Fibroblast of skin of right biceps (primary cell): ENCODE results near the gene TARBP2.
"Not testable (repeated sequence)": the region's sequence is repeated elsewhere in the genome, so short reads cannot be mapped to it uniquely, and the experiment has no call there.

Experiments
- DNase-seq: peaks from one replicate; pipeline ENCODE4 v3.0.0-alpha.2; 2013

TARBP2 gene

DNA sequence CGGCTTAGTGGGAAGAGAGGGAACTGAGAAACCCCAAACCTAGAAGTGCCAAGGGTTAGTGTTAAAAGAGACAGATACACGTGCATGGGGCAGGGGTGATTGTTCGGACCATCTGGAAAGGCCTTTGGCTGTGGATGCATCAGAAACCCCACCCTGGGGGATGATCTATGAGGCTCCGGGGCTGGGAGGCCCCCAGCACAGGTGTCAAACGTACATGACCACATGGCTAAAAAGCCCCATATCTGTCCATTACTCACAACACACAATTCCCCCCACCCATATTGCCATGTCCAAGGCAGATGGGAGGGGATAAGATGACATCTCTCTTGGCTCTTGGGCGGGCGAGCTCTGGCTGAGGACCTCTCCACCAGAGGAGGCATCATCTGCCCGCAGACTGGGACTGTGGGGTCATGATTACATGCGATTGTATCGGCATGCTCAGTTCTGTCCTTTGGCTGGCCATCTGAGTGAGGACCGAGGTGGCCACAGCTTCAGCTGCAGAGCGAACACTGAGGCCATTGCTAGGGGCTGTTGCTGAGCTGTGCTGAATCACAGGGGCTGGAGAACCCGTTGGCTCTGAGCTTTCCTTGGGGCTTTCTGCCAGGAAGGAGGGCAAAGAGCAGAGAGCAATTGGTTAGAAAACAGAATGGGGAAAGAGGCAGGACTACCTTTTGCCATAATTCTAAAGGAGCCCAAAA, 15.8 kb downstream of the TARBP2 start:
- no peak for DNase-seq

GRCh38 chr12:53518381-53518780, 17.3 kb downstream of the TARBP2 start:
- DNase-seq = peak; percentile 31

- DNase-seq = no peak
These were observed 22.0 kb downstream of the TARBP2 start for GRCh38 chr12:53523131-53523530.

DNA sequence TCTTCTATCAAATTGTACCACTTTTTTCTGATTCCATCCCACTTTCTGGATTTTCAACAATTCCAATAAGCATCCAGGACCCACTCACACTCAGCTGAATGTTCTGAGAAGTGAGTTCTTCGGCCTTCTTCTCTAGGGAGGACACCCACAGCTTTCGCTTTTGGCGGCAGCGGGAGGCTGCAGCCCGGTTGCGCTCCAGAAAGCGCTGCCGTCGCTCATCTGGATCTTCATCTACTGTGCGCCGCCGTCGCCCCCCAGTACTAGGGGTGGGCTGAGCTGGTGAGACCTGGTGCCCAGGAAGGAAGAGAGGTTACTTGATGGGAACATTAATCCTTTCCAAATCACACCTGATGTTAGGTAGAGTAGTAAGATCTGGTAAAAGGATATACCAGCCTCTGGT, 23.4 kb downstream of the TARBP2 start:
- DNase-seq = no peak

- DNase-seq = no peak
These were observed 29.0 kb downstream of the TARBP2 start for GRCh38 chr12:53530061-53530460.

- DNase-seq = peak; percentile 43
These were observed 29.8 kb downstream of the TARBP2 start for GRCh38 chr12:53530920-53531319.

- DNase-seq = no peak
These were observed 30.9 kb downstream of the TARBP2 start for GRCh38 chr12:53532021-53532420.

- no peak for DNase-seq
These were observed 31.7 kb downstream of the TARBP2 start for GRCh38 chr12:53532524-53533445.

DNA sequence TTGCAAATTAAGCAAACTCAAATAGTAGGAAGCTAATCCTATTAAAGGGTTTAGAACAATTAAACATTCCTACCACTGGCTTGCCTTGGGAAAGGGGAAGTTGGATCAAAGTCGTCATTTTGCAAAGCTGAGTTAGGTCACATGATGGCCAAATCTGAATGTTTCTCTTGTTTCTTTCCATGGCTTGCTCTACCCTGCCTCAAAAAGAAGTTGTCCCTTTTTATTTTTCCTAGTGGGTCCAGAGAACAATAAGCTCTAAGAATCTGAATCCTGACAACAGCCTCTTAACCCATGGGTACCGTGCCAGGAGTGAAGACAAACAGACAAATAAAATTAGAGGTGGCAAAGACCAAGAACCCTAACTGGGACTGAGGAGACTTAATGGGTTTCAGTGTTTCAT, 32.4 kb downstream of the TARBP2 start:
- no peak for DNase-seq

DNA sequence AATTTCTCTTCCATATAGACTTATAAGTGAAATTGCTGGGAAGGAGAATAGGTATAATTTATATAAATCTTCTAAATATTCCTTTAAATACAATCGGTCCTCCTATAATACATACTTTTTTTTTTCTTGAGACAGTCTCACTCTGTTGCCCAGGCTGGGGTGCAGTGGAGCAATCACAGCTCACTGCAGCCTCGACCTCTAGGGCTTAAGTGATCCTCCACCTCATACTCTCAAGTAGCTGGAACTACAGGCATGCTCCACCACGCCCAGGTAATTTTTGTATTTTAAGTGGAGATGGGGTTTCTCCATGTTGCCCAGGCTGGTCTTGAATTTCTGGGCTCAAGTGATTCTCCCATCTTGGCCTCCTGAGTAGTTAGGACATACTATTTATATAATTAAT, 35.9 kb downstream of the TARBP2 start:
- DNase-seq = no peak

GRCh38 chr12:53538209-53538689, 37.2 kb downstream of the TARBP2 start:
- DNase-seq = no peak

DNA sequence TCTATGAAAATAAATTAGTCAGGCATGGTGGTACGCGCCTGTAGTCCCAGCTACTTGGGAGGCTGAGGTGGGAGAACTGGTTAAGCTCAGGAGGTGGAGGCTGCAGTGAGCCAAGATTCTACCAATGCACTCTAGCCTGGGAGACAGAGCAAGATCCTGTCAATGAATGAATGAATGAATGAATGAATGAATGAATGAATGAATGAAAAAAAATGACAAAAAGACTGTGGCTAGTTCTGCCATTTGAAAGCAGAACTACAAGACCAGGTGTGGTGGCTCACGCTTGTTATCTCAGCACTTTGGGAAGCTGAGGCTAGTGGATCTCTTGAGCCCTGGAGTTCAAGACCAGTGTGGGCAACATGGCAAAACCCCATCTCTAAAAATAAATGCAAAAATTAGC, 38.4 kb downstream of the TARBP2 start:
- DNase-seq = no peak

DNA sequence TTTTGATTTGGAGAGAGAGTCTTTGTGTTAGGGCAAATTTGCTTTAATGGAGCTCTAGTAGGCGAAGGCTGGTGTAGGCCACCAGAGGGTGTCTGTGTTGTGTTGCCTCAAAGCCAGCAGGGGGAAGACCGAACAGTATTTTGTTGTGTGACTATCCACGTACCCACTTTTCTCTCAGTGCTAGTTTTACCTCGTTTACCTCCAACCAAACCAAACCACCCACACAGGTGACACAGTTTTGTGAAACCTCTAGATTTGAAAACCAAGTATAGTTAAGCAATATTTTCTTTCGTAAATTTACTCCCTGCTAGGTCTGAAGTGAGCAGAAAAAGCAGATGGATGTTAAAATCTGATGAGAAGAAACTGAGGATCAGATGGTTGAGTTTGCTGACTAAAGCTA, 42.5 kb downstream of the TARBP2 start:
- DNase-seq = peak; percentile 70

DNA sequence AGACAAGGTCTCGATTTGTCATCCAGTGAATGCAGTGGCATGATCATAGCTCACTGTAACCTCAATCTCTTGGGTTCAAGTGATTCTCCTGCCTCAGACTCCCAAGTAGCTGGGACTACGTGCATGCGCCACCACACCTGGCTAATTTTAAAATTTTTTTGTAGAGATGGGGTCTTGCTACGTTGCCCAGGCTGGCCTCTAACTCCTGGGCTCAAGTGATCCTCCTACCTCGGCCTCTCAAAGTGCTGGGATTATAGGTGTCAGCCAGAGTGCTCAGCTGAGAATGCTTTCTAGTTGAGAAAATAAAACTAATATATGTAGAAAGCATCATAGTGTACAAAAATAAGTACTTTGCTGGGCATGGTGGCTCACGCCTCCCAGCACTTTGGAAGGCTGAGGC, 47.3 kb downstream of the TARBP2 start:
- not testable (repeated sequence) for DNase-seq

DNA sequence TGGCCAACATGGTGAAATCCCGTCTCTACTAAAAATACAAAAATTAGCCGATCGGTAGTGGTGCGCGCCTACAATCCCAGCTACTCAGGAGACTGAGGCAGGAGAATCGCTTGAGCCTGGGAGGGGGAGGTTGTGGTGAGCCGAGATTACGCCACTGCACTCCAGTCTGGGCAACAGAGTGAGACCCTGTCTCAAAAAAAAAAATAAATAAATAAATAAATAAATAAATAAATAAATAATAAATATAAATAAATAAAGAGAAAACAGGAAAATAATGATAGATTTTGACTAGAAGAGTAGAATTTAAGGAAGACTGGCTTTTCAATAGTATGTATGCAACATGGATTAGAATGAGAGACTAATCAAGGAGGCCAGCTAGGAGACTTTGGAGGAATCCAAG, 49.0 kb downstream of the TARBP2 start:
- DNase-seq = not testable (repeated sequence)

- DNase-seq = peak; percentile 67
These were observed 49.5 kb downstream of the TARBP2 start for GRCh38 chr12:53550595-53550994.

GRCh38 chr12:53551889-53552291, 50.8 kb downstream of the TARBP2 start:
- DNase-seq = no peak

GRCh38 chr12:53552361-53553327, 51.6 kb downstream of the TARBP2 start:
- no peak for DNase-seq
